ENCODE measurements around the gene TENT4A. TPM values are rescaled to one million over a fixed set of nuclear protein-coding genes. Genes with fewer than 3 reads are reported as not detected.

TENT4A gene
- total RNA-seq, 3 donors from 2014 or later (not counting 1 experiment from before 2014, with no cell fraction given): 36.0 to 65.6 (median 44.9) TPM

GRCh38 chr5:6731465-6732237, 18.4 kb downstream of the TENT4A start:
- Histone ChIP-seq H3K4me3 (ENCODE audit: low read length) (no peak overlapping the region), H3K9me3 (ENCODE audit: control insufficient read depth, insufficient read depth, low read length) (no peaks in the 10 kb centered on the region), H3K27ac (ENCODE audit: low read length) (no peak overlapping the region), H3K36me3 (ENCODE audit: control insufficient read depth, insufficient read depth, low read length) (no peaks in the 10 kb centered on the region), H3K4me1 (ENCODE audit: control insufficient read depth, insufficient read depth, low read length) (peaks cover 23% of the 10 kb centered on the region), H3K27me3 (ENCODE audit: control insufficient read depth, insufficient read depth, low read length) (no peaks in the 10 kb centered on the region)
- H3K27ac Mint-ChIP-seq: peak overlapping the region; percentile 4 to 43
- intact Hi-C loops (cut with micrococcal nuclease): no loop called here
- no peaks in the 10 kb centered on the region for H3K27me3 Mint-ChIP-seq (ENCODE audit: low read depth in 2 of 2)
- H3K9me3 Mint-ChIP-seq: no peaks in the 10 kb centered on the region
- no peaks in the 10 kb centered on the region for H3K36me3 Mint-ChIP-seq
- WGBS (ENCODE audit: insufficient coverage): 92% methylated on average over 5 of the region's 7 CpGs
- peaks cover 59 to 69% of the 10 kb centered on the region in 2 donors for H3K4me1 Mint-ChIP-seq
- ATAC-seq (no peak), DNase-seq (no peak)
- no peak overlapping the region for H3K4me3 Mint-ChIP-seq
- TF ChIP-seq, protein P1, sequence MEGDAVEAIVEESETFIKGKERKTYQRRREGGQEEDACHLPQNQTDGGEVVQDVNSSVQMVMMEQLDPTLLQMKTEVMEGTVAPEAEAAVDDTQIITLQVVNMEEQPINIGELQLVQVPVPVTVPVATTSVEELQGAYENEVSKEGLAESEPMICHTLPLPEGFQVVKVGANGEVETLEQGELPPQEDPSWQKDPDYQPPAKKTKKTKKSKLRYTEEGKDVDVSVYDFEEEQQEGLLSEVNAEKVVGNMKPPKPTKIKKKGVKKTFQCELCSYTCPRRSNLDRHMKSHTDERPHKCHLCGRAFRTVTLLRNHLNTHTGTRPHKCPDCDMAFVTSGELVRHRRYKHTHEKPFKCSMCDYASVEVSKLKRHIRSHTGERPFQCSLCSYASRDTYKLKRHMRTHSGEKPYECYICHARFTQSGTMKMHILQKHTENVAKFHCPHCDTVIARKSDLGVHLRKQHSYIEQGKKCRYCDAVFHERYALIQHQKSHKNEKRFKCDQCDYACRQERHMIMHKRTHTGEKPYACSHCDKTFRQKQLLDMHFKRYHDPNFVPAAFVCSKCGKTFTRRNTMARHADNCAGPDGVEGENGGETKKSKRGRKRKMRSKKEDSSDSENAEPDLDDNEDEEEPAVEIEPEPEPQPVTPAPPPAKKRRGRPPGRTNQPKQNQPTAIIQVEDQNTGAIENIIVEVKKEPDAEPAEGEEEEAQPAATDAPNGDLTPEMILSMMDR (IDR thresholded peaks at IDR 0.05): no peak

DNA sequence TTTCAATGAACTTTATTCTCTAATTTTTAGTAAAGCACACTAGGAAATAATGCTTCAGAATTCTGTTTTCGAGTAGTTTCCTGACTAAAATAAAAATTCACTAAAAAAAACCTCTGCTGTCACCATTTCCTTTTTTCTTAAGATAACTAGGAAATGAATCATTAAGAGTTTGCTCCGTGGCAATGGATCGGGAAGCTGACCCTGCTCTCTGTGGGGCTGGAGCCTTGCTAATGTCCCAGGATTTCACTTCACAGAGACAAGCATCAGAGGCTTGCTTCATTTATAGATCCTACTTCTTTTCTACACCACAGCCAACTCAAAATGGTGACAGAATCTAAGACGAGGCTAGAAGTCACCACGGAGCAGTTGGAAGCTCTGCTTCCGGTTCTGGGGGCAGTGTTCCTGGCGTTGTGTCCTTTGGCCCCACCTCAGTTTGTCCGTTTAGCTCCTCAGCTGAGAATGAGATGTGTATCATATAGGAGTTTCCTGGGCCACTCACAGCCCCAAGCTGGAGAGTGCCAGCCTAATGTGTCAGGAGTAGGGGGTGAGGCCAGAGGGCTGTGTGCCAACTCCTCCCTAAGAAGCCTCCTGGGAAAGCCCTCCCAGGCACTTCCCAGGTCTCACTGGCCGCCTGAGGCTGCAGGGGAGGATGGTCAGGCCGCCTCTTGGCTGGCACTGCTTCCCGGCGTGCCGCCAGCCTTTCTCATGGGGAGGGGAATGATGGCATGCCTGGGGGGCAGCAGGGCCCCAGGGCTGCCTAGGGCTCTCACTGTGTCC, 19.6 kb downstream of the TENT4A start:
- ATAC-seq (no peak), DNase-seq (no peak)
- intact Hi-C loops (cut with micrococcal nuclease): no loop called here
- Histone ChIP-seq H3K27ac (ENCODE audit: low read length) (no peak overlapping the region), H3K36me3 (ENCODE audit: control insufficient read depth, insufficient read depth, low read length) (peaks cover under 1% of the 10 kb centered on the region), H3K4me1 (ENCODE audit: control insufficient read depth, insufficient read depth, low read length) (peaks cover 22% of the 10 kb centered on the region), H3K4me3 (ENCODE audit: low read length) (no peak overlapping the region), H3K9me3 (ENCODE audit: control insufficient read depth, insufficient read depth, low read length) (no peaks in the 10 kb centered on the region), H3K27me3 (ENCODE audit: control insufficient read depth, insufficient read depth, low read length) (no peaks in the 10 kb centered on the region)
- WGBS (ENCODE audit: insufficient coverage): 84% methylated on average over 12 of the region's 13 CpGs
- TF ChIP-seq, protein P1 (IDR thresholded peaks at IDR 0.05): no peak
- H3K27me3 Mint-ChIP-seq (ENCODE audit: low read depth in 2 of 2): no peaks in the 10 kb centered on the region
- H3K36me3 Mint-ChIP-seq: no peaks in the 10 kb centered on the region
- no peaks in the 10 kb centered on the region for H3K9me3 Mint-ChIP-seq
- no peak overlapping the region for H3K4me3 Mint-ChIP-seq
- peak overlapping the region; percentile 25 to 43 for H3K27ac Mint-ChIP-seq
- peaks cover 55 to 63% of the 10 kb centered on the region in 2 donors for H3K4me1 Mint-ChIP-seq

DNA sequence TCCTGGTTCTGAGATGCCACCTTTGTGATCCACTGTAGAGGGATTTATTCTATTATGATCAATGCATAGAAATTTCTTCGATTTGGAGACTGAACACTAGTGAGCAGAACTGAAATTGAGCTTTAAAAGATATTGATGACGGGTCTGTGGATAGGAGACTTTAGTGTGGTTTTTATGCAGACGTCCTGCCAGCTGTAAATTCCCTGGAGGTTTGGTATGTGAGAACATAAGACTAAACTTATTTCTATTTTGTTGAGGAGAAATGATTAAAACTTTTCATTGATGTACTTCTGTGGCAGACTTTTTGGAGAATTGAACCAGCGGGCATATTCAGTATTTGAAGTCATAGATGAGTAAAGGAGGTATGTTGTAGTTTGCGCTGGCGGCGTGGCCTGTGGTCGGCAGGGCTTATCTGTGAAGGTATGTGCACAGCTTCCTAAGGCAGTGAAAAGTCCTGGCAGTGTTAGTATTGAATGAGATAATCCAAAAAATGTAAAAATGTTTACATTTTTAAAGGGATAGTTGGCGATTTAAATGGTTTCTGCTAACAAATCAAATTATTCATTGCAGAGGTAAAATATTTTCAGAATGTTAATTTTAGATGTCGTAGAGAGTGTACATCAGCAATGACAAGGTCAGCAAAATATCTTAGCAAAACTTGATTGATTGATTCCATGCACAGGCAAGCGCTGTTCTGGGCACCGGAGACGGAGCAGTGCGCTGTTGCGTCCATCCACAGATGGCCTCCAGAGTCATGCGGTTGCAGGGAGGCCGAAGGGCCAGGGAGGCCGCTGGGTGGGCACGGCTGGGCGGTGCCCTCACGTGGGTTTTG, 20.4 kb downstream of the TENT4A start:
- Histone ChIP-seq H3K27me3 (ENCODE audit: control insufficient read depth, insufficient read depth, low read length) (no peaks in the 10 kb centered on the region), H3K27ac (ENCODE audit: low read length) (no peak overlapping the region), H3K4me1 (ENCODE audit: control insufficient read depth, insufficient read depth, low read length) (peaks cover 22% of the 10 kb centered on the region), H3K9me3 (ENCODE audit: control insufficient read depth, insufficient read depth, low read length) (no peaks in the 10 kb centered on the region), H3K4me3 (ENCODE audit: low read length) (no peak overlapping the region), H3K36me3 (ENCODE audit: control insufficient read depth, insufficient read depth, low read length) (peaks cover 5% of the 10 kb centered on the region)
- H3K27ac Mint-ChIP-seq: peak overlapping the region; percentile 25 to 43
- no peak for ATAC-seq
- H3K36me3 Mint-ChIP-seq: no peaks in the 10 kb centered on the region
- no peaks in the 10 kb centered on the region for H3K9me3 Mint-ChIP-seq
- TF ChIP-seq, protein P1 (IDR thresholded peaks at IDR 0.05): no peak
- no peak overlapping the region for H3K4me3 Mint-ChIP-seq
- intact Hi-C loops (cut with micrococcal nuclease): no loop called here
- no peaks in the 10 kb centered on the region for H3K27me3 Mint-ChIP-seq (ENCODE audit: low read depth in 2 of 2)
- DNase-seq: no peak
- WGBS (ENCODE audit: insufficient coverage): 87% methylated on average over 21 of the region's 21 CpGs
- peaks cover 50 to 58% of the 10 kb centered on the region in 2 donors for H3K4me1 Mint-ChIP-seq
